GM21381 (cell line): ENCODE results near the gene SMIM24.
"Not testable (repeated sequence)": the region's sequence is repeated elsewhere in the genome, so short reads cannot be mapped to it uniquely, and the experiment has no call there.

Source experiments
- ATAC-seq: cut with Tn5 transposase; IDR thresholded peaks from one replicate; pipeline ENCODE4 v1.9.1; 2021; ENCODE audit warnings: mild to moderate bottlenecking, moderate library complexity; ENCODE audit not compliant: unreplicated experiment

Gene SMIM24

DNA sequence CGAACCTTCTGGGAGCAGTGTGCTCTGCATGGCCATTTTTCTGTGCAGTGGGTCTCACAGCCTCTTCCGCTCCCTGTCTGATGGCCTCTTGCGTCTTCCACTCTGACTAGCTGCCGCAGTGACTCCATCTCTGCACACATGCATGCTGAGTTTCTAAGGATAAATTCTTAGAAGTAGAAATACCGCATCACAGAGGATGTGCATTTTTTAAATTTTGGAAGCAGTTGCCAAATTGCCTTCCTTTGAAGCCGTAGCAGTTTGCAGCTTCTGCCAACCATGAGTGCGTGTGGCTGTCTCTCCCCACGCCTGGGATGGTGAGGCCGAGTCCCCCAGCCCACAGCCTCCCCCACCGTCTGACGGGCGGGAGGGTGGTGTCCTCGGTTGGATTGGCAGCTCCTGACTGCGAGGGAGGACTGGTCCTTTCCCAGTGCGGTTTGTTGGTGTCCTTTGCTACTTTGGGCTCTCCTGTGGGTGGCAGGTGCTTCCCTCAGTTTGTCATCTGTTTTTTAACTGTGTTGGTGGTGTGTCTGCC, 35.6 kb upstream of the SMIM24 start:
- ATAC-seq: no peak

DNA sequence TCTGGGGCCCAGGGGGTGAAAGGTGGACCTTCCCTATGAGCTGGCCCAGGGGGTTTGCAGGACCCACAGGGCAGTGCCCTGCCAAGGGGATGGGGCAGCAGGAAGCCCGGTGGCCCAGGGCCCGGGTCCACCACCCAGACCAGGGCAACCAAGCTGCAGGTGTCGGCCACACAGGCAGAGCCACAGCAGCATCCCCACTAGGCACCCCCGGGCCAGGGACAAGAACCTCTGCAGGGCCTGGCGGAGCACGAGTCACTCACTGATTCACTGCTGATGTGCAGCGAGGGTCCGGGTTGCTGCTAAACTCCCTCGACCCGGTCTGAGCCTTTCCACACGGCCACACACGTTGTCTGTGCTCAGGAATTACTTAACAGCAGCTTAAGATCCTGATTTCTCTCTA, 34.6 kb upstream of the SMIM24 start:
- no peak for ATAC-seq

DNA sequence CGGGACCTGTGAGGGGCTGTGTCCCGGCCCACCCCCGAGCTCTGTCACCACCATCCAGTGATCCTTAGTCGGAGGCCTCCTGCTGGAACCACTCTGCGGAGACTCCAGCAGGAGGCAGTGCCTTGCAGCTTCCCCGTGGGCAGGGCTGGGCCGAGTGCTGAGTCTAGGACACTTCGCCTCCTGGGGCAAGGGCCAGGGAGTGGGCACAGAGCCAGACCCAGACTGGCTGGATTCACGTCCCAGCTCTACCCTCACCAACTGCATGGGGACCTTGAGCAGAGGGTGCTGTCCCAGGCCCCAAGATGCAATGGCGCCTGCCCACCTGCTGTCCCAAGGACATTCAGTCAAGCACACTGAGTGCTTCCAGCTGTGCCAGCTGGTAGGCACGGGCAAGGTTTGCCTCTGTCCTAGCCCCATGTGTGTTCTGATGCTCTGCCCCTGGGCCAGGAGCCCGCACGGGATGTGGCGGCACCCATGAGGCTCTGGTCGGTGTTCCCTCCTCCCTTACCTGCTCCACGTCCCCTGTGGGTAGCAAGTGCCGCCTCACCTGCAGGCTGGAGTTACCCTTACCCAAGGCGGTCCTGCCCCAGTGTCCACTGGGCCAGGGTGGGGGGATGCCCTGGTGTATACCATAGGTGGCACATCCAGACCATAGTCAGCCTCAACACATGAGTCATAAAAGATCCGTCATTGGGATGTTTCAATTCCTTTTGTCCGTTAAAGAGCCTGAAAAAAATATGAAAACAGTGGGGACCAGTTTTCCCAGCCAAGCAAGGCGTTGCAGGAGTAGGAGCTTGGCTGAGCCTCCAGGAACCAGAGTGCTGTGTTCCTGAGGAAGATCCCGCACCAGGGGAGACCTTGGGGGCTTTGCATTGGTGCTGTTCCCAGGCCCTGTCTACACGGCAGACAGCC, 33.2 kb upstream of the SMIM24 start:
- no peak for ATAC-seq

DNA sequence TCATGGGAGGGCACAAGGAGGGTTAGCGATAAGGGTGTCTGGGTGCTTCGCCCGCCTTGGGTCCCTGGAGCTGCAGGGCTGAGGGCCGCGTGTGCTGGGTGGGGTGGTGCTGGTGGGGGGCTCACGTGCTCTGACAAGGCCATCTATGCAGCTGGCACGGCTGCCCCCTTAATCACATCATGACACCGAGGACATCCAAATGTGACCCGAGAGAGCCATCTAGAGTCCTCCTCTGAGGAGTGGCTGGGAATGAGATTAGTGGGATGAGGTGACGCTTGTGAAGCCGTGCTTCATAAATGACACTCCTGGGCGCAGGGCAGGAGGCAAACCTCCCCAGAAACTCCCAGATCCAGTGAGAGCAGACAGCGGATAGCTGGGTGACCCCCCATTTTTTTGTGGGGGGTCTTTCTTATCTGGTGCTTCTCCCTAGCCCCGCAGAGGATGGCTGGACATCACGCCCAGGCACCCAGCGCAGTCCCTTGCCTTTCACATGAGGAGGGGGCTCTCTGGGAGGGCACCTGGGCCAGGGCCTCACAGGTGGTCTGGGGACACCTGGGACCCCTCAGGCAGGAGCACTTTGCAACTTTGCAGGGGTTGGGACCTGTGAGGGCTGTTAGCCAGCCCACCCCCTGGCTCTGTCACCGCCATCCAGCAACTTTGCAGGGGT, 32.4 kb upstream of the SMIM24 start:
- ATAC-seq: no peak

DNA sequence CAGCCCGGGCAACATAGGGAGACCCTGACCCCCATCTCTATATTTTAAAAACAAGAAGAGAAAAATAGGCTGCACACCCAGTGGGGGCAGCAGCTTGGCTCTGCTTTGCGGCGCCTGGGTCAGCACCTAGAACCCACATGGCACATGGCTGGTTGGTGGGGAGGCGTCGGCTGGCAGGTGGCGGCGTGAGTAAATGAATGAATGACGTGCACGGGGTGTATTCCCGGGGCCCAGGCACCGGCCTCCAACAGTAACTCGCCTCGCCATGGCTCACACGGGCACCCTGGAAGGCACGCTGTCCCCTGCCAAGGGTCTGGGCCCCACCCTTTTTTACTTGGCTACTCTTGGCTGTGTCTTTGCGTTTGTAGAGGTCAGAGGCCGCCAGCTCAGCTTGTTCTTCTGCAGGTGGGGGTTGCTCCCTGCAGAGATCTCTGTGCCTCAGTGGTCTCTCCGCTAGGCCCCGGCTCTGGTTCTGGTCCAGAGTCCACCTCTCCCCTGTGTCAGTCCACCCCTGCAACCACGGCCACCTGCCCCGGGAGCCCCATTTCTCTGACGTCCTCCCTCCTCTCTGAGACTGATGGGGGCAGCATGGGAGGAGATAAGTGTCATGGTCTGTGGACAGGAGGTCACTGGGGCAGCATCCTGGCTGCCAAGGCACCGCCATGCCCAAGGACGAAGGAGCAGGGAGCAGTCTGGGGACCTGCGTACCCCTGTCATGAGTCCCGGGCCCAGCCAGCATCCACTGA, 31.4 kb upstream of the SMIM24 start:
- no peak for ATAC-seq

DNA sequence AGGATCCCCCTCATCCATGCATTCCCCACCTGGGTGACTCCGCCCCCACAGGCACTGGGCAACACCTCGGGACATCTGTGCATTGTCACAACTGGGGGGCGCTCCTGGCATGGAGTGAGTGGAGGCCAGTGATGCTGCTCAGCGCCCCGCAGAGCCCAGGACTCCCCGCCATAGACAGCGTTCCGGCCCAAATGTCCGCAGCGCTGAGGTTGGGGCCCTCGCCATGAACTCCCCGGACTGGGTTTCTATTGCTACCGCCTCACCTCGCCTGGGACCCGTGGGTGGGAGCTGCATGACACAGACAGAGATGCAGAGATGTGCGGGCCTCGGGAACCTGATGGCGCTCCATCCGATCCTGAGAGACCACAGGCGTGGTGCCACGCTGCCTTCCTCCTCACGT, 30.4 kb upstream of the SMIM24 start:
- no peak for ATAC-seq

DNA sequence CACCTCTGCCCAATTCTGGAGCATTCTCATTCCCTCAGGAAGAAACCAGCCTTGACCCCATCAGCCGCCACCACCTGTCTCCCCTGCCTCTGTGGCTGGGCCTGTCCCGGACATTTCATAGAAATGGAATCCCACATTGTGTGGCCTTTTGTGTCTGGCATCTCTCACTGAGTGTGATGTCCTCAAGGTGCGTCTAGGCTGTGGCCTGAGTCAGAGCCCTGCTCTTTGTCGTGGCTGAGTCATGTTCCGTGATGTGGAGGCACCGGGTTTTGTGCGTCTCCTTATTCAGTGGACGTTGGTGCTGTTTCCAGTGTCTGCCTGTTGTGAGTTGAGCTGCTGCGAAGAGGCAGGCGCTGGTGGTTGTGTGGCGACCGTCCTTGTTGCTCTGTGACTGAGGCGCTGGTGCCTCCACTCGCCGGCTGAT, 29.3 kb upstream of the SMIM24 start:
- no peak for ATAC-seq

DNA sequence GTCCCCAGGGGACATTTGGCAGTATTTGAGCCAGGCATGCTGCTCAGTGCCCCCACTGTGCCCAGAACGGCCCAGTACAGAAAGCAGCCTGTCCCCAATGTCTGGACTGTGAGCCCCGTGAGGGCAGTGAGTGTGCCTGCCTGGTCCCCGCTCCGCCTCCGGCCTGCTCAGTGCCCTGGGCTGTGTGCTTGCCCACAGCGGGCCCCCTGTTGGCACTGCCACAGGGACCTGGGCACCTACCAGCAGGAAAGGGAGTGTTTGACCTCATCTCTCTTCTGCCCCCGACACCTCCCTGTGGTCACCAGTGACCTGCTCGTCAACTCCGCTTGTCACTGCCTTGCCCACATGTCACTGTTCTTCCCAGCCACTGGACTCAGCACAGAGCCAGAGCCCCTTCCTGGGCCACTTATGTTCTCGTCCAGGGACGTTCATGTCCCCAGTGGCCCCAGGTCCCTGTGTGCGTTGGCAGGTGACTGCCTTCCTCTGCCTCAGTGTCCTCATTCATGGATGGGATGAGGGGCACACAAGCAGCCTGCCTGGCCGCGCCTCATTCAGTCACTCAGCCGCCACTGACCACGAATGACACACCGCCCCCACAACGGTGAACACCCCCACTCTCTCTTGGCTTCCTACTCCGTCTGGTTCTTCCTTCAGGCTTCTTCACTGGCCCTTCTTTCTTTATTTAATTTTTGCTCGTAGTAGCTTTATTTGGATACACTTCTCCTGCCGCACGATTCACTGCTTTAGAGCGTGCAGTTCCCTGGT, 28.6 kb upstream of the SMIM24 start:
- no peak for ATAC-seq

DNA sequence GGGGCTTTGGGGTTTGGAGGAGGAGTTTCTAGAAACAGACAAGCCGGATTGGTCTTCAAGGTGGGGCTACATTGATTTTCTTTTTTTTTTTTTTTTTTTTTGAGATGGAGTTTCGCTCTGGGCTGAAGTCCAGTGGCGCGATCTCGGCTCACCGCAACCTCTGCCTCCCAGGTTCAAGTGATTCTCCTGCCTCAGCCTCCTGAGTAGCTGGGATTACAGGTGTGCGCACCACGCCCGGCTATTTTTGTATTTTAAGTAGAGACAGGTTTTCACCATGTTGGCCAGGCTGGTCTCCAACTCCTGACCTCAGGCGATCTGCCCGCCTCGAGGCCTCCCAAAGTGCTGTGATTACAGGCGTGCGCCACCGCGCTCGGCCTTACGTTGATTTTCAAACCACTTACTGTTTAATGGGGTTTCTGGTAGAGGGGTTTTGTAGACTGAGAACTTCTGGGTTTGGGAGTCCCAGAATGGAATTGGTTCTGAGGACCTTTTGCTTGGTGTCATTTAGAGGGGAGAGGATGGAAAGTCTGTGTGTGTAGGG, 27.9 kb upstream of the SMIM24 start:
- ATAC-seq: not testable (repeated sequence)

DNA sequence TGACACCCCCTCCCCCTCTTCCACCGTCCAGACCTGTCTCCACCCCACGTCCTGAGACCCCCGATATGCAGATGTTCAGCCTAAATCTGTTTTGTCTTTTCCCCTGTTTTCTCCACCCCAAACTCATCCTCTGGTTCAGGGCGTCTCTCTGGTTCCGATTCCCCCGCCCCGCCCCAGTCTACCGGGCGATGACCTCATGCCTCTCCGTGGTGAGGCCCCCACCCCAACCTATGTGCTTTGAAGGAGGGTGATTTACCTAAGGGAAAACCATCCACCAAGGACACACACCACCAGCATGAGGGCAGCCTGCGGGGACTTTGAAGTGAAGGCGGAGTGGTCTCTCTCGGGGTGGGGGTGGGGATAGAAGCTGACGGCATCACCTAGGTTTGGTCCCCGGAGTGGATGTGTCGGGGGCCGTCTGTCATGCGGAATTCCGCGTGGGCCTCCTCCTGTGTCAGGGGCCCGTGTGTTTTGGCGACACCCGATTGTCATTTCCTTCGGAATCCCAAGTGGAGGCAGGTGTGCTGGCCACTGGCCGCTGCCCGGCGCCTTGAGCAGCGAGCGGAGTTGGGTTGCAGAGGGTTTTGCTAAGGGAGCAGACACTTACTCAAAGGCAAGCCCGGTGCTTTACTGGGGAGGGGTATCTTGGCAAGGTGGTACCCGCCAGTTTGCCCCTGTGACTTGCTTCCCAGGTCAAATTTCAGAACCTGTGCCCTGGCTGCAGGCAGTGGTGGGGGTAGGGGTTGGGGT, 27.2 kb upstream of the SMIM24 start:
- no peak for ATAC-seq

DNA sequence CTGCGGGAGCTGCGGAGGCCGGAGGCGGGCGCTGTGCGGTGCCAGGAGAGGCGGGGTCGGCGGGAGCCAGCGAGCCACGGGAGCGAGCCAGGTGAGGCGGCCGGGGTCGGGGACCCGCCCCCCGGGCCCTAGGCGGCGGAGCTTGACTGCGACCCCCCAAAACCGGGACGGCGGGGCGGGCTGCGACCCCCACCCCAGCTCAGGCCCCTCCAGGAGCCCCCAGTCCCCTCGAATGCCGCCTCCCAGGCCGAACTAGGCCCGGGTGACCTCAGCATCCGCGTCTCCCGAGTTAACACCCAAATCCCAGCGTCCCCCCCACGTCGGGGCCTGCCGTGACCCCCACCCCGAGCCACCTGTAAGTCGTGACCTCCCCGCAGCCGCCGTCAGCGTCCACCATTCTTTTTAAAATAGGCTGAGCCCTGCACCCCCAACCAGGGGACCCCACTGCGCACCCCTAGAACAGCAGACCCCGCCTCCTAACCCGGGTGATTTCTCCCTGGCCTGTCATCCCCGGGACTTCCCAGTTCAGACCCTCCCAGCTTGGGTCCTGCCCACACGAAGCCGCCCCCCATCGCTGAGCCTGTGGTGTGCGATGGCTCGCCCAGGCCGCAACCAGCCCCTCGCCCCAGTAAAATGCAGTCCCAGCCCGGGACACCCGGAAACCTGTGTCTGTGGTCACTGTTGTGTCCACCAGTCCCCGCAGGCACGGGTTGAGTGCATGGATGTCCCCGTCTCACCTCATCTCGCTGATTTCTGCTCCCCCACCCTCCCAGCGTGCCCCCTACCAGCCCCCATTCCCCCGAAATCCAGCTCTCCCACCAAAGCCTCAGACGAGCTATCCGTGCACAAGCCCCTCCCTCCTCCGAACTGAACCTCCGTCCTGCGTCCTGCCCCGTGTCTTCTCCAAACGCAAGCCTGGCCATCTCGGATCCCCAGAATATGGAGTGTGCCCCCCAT, 26.3 kb upstream of the SMIM24 start:
- peak; percentile 7 for ATAC-seq

DNA sequence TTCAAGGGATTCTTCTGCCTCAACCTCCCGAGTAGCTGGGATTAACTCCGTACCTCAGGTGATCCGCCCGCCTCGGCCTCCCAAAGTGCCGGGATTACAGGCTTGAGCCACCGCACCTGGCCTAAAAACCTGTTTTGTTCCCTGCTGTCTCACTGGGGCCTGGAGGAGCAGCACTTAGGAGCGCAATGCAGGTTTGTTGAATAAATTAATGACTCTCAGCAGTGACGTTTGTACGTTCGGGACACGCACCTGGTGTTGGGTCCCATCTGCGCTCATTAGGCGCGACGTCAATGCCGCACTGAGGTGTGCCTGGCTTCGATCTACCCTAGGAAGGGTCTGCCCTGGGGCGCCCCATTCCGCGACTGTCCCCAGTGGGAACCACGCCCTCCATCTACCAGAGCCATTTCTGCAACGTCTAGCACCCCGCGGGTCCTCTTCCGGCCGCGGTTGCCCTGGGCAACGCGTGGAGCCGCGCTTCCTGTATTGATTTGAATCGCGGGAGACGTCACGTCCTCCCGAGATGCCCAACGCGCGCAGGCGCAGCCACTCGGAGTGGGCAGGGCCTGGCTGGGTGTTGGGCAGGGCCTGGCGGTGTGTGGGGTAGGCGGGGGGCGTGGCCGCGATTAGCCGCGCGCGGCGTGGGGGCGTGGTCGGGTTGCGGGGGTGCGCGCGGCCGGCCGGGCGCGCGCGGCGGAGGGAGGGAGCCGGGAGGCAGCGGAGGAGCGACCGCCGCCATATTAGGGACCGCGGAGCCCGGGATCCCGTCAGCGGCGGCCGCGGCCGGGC, 25.5 kb upstream of the SMIM24 start, which contains the start of gene FZR1:
TSS of gene FZR1 (plus strand) at position 714 of the 786 bp plus-strand sequence. CDS start 16,679 bp downstream, outside the sequence.
- ATAC-seq: peak; percentile 88

DNA sequence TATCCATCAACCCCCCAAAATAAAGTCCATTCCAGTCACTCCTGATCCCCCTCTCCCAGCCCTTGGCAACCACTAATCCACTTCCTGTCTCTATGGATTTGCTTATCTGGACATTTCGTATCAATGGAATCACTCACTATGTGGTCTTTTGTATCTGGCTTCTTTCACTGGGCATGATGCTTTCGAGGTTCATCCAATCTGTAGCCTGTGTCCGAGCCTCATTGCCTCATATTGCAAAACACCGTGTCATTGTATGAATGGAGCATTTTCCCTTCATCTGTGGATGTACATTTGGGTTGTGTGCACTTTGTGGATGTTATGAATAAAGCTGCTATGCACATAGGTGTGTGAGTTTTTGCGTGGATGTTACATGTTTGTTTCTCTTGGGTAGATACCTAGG, 24.4 kb upstream of the SMIM24 start:
- ATAC-seq: no peak

DNA sequence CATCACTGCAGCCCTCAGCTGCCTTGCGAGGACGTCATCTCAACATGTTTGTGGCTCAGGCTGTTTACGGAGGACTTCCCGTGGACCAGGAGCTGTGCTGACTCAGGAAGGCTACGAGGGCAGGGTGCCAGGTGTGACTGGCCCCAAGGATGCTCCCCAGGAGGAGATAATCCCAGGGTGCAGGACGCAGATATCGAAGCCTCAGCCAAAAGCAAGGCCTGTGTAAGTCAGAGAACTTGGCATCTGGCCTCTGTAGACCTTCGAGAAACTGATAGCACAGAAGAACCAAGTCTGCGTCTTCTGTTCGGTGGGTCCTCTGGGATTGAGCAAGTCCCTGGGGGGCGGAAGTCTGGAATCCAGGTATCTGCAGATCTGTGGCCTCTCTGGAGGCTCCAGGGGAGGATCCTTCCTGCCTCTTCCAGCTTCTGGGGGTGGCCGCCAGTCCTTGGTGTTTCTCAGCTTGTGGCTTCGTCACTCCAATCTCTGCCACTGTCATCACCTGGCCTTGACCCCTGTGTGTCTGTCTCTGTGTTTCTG, 22.8 kb upstream of the SMIM24 start:
- no peak for ATAC-seq

DNA sequence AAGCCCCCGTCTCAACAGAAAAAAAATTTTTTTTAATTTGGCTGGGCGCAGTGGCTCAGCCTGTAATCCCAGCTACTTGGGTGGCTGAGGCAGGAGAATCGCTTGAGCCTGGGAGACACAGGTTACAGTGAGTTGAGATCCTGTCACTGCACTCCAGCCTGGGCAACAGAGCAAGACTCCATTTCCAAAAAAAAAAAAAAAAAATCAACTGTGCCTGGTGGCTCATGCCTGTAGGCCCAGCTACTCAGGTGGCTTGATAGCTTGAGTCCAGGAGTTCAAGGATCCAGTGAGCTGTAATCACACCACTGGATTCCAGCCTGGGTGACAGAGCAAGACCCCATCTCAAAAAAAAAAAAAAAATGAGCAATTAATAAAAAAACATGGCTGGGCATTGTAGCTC, 21.5 kb upstream of the SMIM24 start:
- no peak for ATAC-seq

DNA sequence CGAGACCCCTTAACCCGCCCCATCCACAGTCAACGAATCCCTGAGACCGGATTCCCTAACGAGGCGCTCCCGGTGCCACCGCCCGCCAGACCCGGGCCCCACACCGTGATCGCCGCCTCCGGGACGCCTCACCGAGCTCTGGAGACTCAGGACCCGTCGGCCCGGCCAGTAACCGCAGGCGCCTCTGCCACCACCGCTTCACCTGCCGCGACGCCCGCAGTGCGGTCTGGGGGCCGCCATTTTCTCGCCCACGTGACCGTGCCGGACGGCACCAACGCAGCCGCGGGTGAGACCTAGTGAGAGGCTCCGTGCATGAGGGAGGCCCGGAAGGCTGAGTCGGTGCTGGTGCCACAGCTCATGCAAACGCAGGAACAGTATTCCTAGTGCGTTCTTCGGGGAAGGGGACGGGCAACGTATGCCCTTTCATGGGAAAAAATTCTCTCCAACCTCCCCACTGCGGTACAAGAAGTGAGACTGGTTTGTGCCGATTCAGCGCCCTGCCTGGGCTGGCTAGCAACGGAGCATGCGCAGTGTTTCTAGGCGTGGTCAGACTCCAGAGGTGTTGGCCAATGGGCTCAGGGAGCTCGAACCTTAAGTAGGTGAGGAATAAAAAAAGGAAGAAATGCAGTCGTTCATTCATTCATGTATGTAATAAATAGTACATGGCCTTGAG, 20.2 kb upstream of the SMIM24 start, which contains the start of gene DOHH:
TSS of gene DOHH (minus strand) at position 246 of the 673 bp plus-strand sequence. CDS start 3,860 bp downstream, outside the sequence.
- peak; percentile 86 for ATAC-seq
